Umbilical cord (tissue), 2 donors: ENCODE data around the gene SCLY. TPM values are rescaled to one million over a fixed set of nuclear protein-coding genes. Genes with fewer than 3 reads are reported as not detected.

Source experiments
- DNase-seq: peaks from one replicate; pipeline ENCODE4 v3.0.0-alpha.2; 2015; ENCODE audit warnings: low spot score
- total RNA-seq: library from RNA; depleted of rRNA; stranded (reverse); fragments of >200 nt; gene quantifications from one replicate; pipeline ENCODE4 v1.2.3, GENCODE V29; 2014; ENCODE audit warnings: low replicate concordance; ENCODE audit not compliant: insufficient read depth

SCLY gene
- total RNA-seq, 1 donor from 2014 or later, result 14.0 TPM

GRCh38 chr2:238126338-238126737 lies 65.5 kb downstream of the SCLY start:
- DNase-seq, result no peak

GRCh38 chr2:238126775-238127164 lies 66.0 kb downstream of the SCLY start:
- DNase-seq, result no peak

- DNase-seq, result peak; percentile 89
These were observed 66.6 kb downstream of the SCLY start for GRCh38 chr2:238127165-238128060.

GRCh38 chr2:238128061-238128440 lies 67.2 kb downstream of the SCLY start:
- DNase-seq, result no peak

GRCh38 chr2:238128534-238129001 lies 67.8 kb downstream of the SCLY start:
- DNase-seq, result no peak

GRCh38 chr2:238129166-238130010 lies 68.6 kb downstream of the SCLY start:
- DNase-seq, result no peak

GRCh38 chr2:238130111-238130695 lies 69.4 kb downstream of the SCLY start:
- no peak for DNase-seq

- no peak for DNase-seq
These were observed 70.2 kb downstream of the SCLY start for GRCh38 chr2:238130696-238131628.

- DNase-seq, result no peak
These were observed 71.1 kb downstream of the SCLY start for GRCh38 chr2:238131761-238132462.

- no peak for DNase-seq
These were observed 72.0 kb downstream of the SCLY start for GRCh38 chr2:238132463-238133450.

- no peak for DNase-seq
These were observed 72.9 kb downstream of the SCLY start for GRCh38 chr2:238133499-238134392.

- no peak for DNase-seq
These were observed 73.6 kb downstream of the SCLY start for GRCh38 chr2:238134393-238134785.

- no peak for DNase-seq
These were observed 74.9 kb downstream of the SCLY start for GRCh38 chr2:238135601-238136150.

- no peak for DNase-seq
These were observed 76.2 kb downstream of the SCLY start for GRCh38 chr2:238136820-238137537.

- no peak for DNase-seq
These were observed 77.1 kb downstream of the SCLY start for GRCh38 chr2:238137885-238138284.

- peak; percentile 62 for DNase-seq
These were observed 77.8 kb downstream of the SCLY start, which contains the start of gene KLHL30 for GRCh38 chr2:238138331-238139195. Gene KLHL30, plus strand, starts transcription at chr2:238138668. Its CDS starts 2,087 bp downstream, at chr2:238140755.
